ENCODE results near the gene AKAP8L.

DNA sequence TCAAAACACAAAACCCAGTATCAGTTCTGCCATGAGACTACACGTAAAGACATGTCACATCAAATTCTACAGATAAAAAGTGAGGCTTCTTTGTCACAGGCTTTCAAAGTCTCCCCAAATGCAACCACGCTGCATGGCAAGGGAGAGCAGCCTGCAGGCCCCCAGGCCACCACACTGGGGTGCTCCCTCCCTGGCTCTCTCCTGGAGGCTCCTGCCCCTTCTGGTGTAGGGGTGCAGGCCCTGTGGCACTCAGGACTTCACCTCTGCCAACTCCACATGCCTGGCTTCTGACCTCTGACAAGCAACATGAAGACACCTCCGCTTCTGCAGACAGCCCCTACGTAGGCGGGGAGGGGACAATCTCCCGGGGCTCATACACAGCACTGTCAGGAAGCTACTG is 53.5 kb downstream of the AKAP8L start:
- TF ChIP-seq CTCF (IDR thresholded peaks at IDR 0.05) (no peak), POLR2A (IDR thresholded peaks at IDR 0.05) (no peak)
